GM10847 (cell line): ENCODE results near the gene EBPL.
A peak's percentile ranks its signal among the peaks of the same experiment; 100 is the strongest.

Source experiments
- POLR2A ChIP-seq: IDR thresholded peaks from 2 replicates; pipeline ENCODE4 v1.6.1; 2011; ENCODE audit not compliant: insufficient read length; ENCODE audit errors: extremely low read depth

The EBPL gene

GRCh38 chr13:49649244-49649962 lies 41.9 kb downstream of the EBPL start:
- no peak for TF ChIP-seq POLR2A

- TF ChIP-seq POLR2A: no peak
These were observed 44.6 kb downstream of the EBPL start for GRCh38 chr13:49646688-49647087.

- TF ChIP-seq POLR2A: no peak
These were observed 45.8 kb downstream of the EBPL start for GRCh38 chr13:49645451-49645850.

- TF ChIP-seq POLR2A: no peak
These were observed 48.1 kb downstream of the EBPL start for GRCh38 chr13:49643035-49643646.

DNA sequence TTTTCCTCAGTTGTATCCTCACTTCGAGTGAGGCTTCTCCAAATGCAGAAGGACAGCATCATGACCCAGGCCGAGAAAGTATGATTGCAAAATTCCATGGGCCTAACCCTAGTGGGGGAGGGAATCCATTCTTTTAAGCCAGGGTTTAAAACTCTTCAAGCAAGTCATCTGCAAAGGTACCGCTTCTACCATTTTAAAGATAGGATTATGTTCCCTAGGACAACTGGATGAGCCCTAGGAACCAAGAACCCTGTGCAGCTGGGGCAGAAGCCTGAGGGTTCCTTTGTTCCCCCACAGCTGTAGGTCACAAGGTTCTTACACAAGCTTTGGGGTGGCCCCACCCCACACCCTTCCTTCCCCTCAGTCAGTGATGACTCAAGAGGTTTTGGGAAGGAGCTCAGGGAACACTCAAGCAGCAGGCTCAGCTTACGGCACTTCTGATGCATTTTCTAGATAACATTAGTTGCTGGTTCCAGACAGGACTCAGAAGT lies 49.4 kb downstream of the EBPL start:
- no peak for TF ChIP-seq POLR2A

DNA sequence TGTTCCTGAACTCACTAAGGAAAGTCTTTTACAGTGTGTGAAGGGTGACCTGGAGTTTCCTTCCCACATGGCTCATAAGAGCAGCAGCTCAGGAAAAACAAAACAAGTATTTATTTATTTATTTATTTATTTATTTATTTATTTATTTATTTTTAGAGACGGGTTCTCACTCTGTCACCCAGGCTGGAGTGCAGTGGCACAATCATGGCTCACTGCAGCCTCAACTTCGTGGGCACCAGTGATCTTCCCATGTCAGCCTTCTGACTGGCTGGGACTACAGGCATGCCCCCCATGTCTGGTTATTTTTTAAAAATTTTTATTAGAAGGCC lies 52.6 kb downstream of the EBPL start:
- no peak for TF ChIP-seq POLR2A

GRCh38 chr13:49638030-49638743 lies 53.1 kb downstream of the EBPL start:
- no peak for TF ChIP-seq POLR2A

DNA sequence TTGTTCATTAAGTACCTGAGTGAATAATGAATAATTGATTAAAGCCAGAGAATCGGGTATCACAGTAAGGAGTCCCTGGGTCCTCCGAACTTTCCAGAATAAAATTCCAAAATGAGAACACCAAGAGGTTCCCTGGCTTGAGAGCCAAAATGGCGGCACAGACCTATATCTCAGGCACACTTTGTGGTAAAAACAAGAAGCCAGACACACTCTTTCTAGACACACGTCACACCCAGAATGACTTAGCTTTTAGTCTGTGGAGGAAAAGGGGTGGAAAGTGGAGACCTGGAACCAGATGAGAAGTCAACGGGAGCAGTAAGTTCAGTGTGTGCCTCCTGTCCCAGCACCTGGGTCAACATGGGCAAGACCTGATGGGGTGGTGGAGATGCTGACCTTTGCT lies 54.6 kb downstream of the EBPL start:
- TF ChIP-seq POLR2A: no peak

GRCh38 chr13:49635599-49636433 lies 55.5 kb downstream of the EBPL start:
- no peak for TF ChIP-seq POLR2A

DNA sequence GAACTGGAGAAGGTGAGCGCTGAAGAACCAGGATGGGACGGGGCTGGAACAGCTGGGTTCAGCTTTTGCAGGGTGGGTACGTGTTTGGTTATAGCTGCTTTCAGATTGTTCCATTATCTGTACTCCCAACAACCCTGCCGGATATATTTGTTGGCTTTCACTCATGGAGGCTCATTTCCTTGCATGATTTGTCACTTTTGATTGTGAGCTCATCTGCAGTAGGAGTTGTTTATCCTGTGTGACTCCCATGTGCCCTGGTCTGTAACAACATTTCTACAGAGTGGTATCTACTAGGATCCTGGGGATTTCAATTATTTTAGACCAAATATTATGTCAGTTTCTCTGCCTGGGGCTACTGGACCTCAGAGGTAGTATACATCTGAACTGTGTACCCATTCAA lies 57.6 kb downstream of the EBPL start:
- no peak for TF ChIP-seq POLR2A

DNA sequence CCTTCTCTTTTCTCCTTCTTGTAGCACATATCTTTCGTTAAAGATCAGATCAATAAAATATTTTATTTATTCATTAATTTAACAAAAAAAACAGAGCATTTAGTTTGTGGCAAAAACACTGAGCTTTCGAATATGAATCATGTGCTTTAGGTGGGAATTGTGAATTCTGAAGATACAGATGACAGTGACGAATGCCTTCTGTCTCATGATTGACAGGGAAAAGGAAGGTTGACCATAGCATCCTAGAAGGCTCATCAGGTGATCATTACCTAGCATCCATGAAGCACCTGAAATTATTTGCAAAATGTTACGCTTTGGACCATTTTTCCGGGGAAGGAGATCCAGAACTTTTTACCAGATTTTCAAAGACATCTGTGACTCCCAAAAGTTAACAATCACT lies 59.1 kb downstream of the EBPL start:
- TF ChIP-seq POLR2A: no peak

GRCh38 chr13:49630580-49630979 lies 60.7 kb downstream of the EBPL start:
- TF ChIP-seq POLR2A: no peak

DNA sequence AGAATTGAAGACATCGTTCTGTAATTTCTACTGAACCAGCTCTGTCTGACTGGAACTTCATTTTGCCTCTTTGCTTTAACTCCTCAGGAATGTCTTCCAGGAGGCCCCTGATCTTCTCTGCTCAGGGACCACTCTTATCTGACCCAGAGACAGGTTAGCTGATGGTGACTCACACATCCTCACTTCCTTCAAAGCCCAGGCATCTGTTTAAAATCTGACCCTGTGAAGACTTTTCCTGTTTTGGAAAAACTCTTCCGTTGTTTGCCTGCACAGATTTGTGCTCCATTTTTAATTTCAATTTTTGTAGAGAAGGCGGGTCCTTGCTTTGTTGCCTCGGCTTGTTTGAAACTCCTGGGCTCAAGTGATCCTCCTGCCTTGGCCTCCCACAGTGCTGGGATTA lies 61.3 kb downstream of the EBPL start:
- no peak for TF ChIP-seq POLR2A

DNA sequence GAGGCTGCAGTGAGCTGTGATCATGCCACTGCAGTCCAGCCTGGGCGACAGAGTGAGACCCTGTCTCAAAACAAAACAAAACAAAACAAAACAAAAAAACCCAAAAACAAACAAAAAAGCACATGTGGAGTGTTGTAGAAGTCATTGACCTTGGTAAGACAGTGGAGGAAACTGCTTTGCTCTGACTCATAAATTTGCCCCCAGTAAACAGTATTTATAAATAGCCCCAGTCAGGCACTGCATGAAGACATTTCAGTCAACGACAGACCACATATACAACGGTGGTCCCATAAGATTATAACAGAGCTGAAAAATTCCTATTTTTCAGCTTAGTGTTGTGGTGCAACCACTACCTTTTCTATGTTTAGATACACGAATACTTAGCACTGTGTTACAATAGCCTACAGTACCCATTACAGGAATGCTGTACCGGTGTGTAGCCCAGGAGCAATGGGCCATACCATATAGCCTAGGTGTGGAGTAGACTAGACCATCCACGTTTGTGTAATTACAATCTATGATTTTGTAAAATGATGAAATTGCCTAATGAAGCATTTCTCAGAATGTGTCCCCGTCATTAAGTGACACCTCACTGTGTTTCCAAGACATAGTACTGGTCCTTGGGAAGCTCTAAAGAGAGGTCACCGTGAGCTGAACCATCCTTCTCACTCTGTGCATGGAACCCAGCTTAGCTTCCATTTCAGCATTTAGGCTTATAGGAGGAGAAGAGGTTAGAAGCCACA lies 61.9 kb downstream of the EBPL start:
- TF ChIP-seq POLR2A: no peak

- TF ChIP-seq POLR2A: peak; percentile 62
These were observed 63.2 kb downstream of the EBPL start, which contains the start of gene ARL11 for GRCh38 chr13:49627831-49628652. Gene ARL11 (plus strand): TSS chr13:49628507. CDS start chr13:49630448, 1,941 bp downstream.
